HFF-Myc (cell line): ENCODE results near the gene TENM4.

Experiments used
- DNase-seq: peaks from one replicate; pipeline ENCODE4 v3.0.0-alpha.2; 2011; ENCODE audit warnings: low read depth; ENCODE audit errors: extremely low read depth
- H3K4me3 ChIP-seq: replicated peaks from 2 replicates; pipeline ENCODE4 v1.5.1; 2011; ENCODE audit warnings: low read depth, mild to moderate bottlenecking, control low read depth, low read length
- CTCF ChIP-seq: IDR thresholded peaks from 2 replicates; pipeline ENCODE4 v1.5.1; 2012; ENCODE audit warnings: mild to moderate bottlenecking, low read depth, low read length, control low read depth; ENCODE audit errors: missing control alignments

TENM4 gene

GRCh38 chr11:79482800-79483199, 42.0 kb upstream of the TENM4 start:
- no peak for DNase-seq

GRCh38 chr11:79481795-79482194, 41.0 kb upstream of the TENM4 start:
- no peak for DNase-seq
- no peak for TF ChIP-seq CTCF
- H3K4me3 ChIP-seq = no peak overlapping the region

More at GRCh38 chr11:79482800-79483199, 42.0 kb upstream of the TENM4 start:
- H3K4me3 ChIP-seq = no peak overlapping the region
- no peak for TF ChIP-seq CTCF

- H3K4me3 ChIP-seq = no peak overlapping the region
- DNase-seq = no peak
- TF ChIP-seq CTCF = no peak
Measured at GRCh38 chr11:79480864-79481263, 40.0 kb upstream of the TENM4 start.

GRCh38 chr11:79472819-79473529, 32.1 kb upstream of the TENM4 start:
- no peak for DNase-seq
- H3K4me3 ChIP-seq = no peak overlapping the region
- TF ChIP-seq CTCF = no peak

- no peak for TF ChIP-seq CTCF
- no peak overlapping the region for H3K4me3 ChIP-seq
- no peak for DNase-seq
Measured at GRCh38 chr11:79471071-79471844, 30.4 kb upstream of the TENM4 start.

- DNase-seq = no peak
- H3K4me3 ChIP-seq = no peak overlapping the region
- TF ChIP-seq CTCF = no peak
Measured at GRCh38 chr11:79470161-79470560, 29.3 kb upstream of the TENM4 start.
